Loucy (cell line): Measurements from ENCODE around the gene TMEM273.

ENCODE experiments used
- H2AFZ ChIP-seq: fragments of 200-600 bp; sonication (generic); 2 replicates; pipeline ENCODE4 v1.6.0; 2016; ENCODE audit warnings: antibody characterized with exemption, mild to moderate bottlenecking, low read length, moderate library complexity
- H3F3A ChIP-seq: fragments of 200-600 bp; 2 replicates; pipeline ENCODE4 v1.6.0; 2016; ENCODE audit warnings: antibody characterized with exemption, low read depth, mild to moderate bottlenecking
- H3K27me3 ChIP-seq: fragments of 200-600 bp; sonication (generic); 2 replicates; pipeline ENCODE4 v1.6.1; 2014; ENCODE audit warnings: low read length, mild to moderate bottlenecking; ENCODE audit not compliant: insufficient read depth, poor library complexity, severe bottlenecking
- H3K36me3 ChIP-seq: fragments of 200-600 bp; sonication (generic); 2 replicates; pipeline ENCODE4 v1.6.1; 2016; ENCODE audit warnings: low read length; ENCODE audit not compliant: insufficient read depth
- H3K4me1 ChIP-seq: fragments of 200-600 bp; sonication (generic); 2 replicates; pipeline ENCODE4 v1.5.1; 2014; ENCODE audit warnings: low read length, mild to moderate bottlenecking; ENCODE audit not compliant: insufficient read depth, poor library complexity, severe bottlenecking
- H3K4me2 ChIP-seq: fragments of 200-600 bp; sonication (generic); 2 replicates; pipeline ENCODE4 v1.6.0; 2014; ENCODE audit warnings: antibody characterized with exemption, low read length, low read depth, mild to moderate bottlenecking; ENCODE audit not compliant: poor library complexity, severe bottlenecking
- H3K4me3 ChIP-seq: fragments of 200-600 bp; sonication (generic); 2 replicates; pipeline ENCODE4 v1.5.1; 2014; ENCODE audit warnings: low read length, mild to moderate bottlenecking, mixed read lengths; ENCODE audit not compliant: poor library complexity, severe bottlenecking
- H3K79me2 ChIP-seq: fragments of 200-600 bp; sonication (generic); 2 replicates; pipeline ENCODE4 v1.6.1; 2014; ENCODE audit warnings: low read length; ENCODE audit not compliant: insufficient read depth
- H3K9ac ChIP-seq: fragments of 200-600 bp; sonication (generic); 2 replicates; pipeline ENCODE4 v1.6.0; 2014; ENCODE audit warnings: mild to moderate bottlenecking, low read depth, low read length, moderate library complexity; ENCODE audit not compliant: poor library complexity, severe bottlenecking
- H3K9me2 ChIP-seq: fragments of 200-600 bp; sonication (generic); replicated peaks from 2 replicates; pipeline ENCODE4 v1.6.1; 2016; ENCODE audit warnings: low read depth, low read length, mixed read lengths
- H3K9me3 ChIP-seq: fragments of 200-600 bp; sonication (generic); 2 replicates; pipeline ENCODE4 v1.6.1; 2014; ENCODE audit warnings: mild to moderate bottlenecking, antibody characterized with exemption, low read length, low read depth; ENCODE audit not compliant: insufficient read depth
- H4K20me1 ChIP-seq: fragments of 200-600 bp; sonication (generic); 2 replicates; pipeline ENCODE4 v1.6.0; 2014; ENCODE audit warnings: antibody characterized with exemption, low read length, mild to moderate bottlenecking; ENCODE audit not compliant: insufficient read depth, poor library complexity, severe bottlenecking
- CTCF ChIP-seq: fragments of 200-600 bp; sonication (generic); conservative IDR thresholded peaks from 2 replicates; pipeline ENCODE4 v1.5.1; 2014; ENCODE audit warnings: mild to moderate bottlenecking, antibody characterized with exemption, low read length
- EZH2phosphoT487 ChIP-seq: fragments of 200-600 bp; IDR thresholded peaks from 2 replicates; pipeline ENCODE4 v1.6.1; 2018; ENCODE audit warnings: antibody characterized with exemption, mild to moderate bottlenecking, moderate library complexity, borderline replicate concordance

TMEM273 gene

DNA sequence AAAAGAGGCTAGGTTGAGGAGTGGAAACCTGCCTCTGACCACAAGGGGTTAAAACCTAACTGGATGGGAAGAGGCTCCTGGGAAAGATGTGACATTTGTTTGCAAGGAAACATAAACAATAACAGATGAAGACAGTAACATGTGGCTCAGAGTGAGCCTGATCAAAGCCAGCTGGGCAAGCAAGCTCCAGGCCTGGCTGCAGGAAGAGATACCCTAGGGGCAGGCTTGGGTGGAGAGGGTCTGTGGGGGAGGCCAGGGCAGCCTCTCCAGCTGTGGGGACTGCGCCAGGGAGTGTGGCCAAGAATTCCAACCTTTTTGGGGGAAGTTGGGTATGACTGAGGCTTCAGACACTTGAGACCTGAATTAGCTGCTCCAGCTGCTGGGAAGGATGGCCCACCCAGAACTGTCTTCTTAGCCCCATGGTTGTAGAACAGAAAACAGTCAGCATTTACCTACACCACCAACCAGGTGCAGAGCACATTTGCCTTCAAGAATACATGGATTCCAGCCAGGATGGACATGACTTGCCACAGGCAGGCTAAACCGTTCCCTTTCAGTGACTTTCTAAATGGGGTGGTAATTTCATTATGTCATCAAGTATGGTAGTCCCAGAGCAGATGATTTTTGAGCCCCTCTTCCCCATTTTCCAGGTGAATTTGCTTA, 44.0 kb downstream of the TMEM273 start:
- H3K36me3 ChIP-seq: no peaks in the 10 kb centered on the region
- H4K20me1 ChIP-seq: no peaks in the 10 kb centered on the region
- peaks cover 7% of the 10 kb centered on the region; the same call in 1 of the 2 replicates for H3K9me3 ChIP-seq
- H3F3A ChIP-seq: no peaks in the 10 kb centered on the region
- H3K9me2 ChIP-seq: no peaks in the 10 kb centered on the region
- H3K4me3 ChIP-seq: no peak overlapping the region
- no peak overlapping the region for H2AFZ ChIP-seq
- H3K9ac ChIP-seq: no peak overlapping the region
- H3K4me1 ChIP-seq: no peaks in the 10 kb centered on the region
- H3K27me3 ChIP-seq: no peaks in the 10 kb centered on the region
- TF ChIP-seq EZH2phosphoT487: no peak
- no peak for TF ChIP-seq CTCF
- H3K79me2 ChIP-seq: no peaks in the 10 kb centered on the region
- no peak overlapping the region for H3K4me2 ChIP-seq

GRCh38 chr10:49143249-49143648, 44.9 kb downstream of the TMEM273 start:
- Histone ChIP-seq H3K36me3 (no peaks in the 10 kb centered on the region), H4K20me1 (no peaks in the 10 kb centered on the region), H3K9ac (no peak overlapping the region), H3K4me2 (no peak overlapping the region), H3F3A (no peaks in the 10 kb centered on the region), H2AFZ (no peak overlapping the region), H3K4me1 (no peaks in the 10 kb centered on the region), H3K9me2 (no peaks in the 10 kb centered on the region), H3K4me3 (no peak overlapping the region), H3K27me3 (no peaks in the 10 kb centered on the region), H3K9me3 (peaks cover 7% of the 10 kb centered on the region; the same call in 1 of the 2 replicates), H3K79me2 (no peaks in the 10 kb centered on the region)
- TF ChIP-seq EZH2phosphoT487: no peak
- TF ChIP-seq CTCF: no peak

DNA sequence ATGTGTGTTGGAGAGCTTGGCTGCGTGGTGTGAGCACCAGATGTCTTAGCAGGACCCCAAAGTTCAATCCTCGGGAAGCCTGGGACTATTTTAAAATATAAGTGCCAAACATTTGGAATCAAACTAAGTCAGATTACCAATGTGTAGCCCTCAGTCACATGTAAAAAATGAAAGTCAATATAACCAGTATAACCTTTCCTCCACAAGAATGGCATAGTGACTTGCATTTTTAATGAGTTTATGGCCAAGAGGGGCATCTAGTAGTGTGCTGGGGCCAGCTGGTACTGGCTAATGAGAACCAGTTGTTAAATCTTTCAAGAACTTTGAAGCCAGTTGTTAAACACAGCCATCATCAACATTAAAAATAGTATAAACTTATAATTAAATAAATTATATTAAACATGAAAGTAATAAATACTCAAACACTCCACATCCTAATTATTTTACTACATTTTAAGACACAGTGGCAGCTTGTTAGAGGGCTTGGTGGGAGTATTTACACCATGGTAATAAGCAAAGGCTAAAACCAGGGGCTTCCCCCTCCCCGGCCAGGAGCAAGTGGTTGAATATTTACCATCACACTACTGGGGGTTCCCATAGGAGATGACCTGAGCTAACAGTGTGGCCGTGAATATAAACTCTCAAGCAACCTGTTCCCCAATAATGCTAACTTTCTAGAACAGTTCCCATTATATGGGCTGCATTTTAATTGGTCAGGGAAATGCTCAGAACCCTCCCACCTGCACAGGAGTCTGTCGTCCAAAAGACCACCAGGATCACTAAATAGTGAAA, 46.5 kb downstream of the TMEM273 start:
- H3K4me2 ChIP-seq: no peak overlapping the region
- no peaks in the 10 kb centered on the region for H3K9me2 ChIP-seq
- no peak overlapping the region for H2AFZ ChIP-seq
- H3K9ac ChIP-seq: no peak overlapping the region
- no peak for TF ChIP-seq CTCF
- TF ChIP-seq EZH2phosphoT487: no peak
- no peaks in the 10 kb centered on the region for H3K27me3 ChIP-seq
- H3K36me3 ChIP-seq: no peaks in the 10 kb centered on the region
- no peaks in the 10 kb centered on the region for H4K20me1 ChIP-seq
- H3F3A ChIP-seq: no peaks in the 10 kb centered on the region
- H3K4me1 ChIP-seq: no peaks in the 10 kb centered on the region
- H3K9me3 ChIP-seq: no peaks in the 10 kb centered on the region
- no peak overlapping the region for H3K4me3 ChIP-seq
- H3K79me2 ChIP-seq: no peaks in the 10 kb centered on the region
